ENCODE measurements around the gene EYS.
"Not testable (repeated sequence)": the region's sequence is repeated elsewhere in the genome, so short reads cannot be mapped to it uniquely, and the experiment has no call there.

EYS gene

GRCh38 chr6:64469405-64469804 lies 1237.6 kb downstream of the EYS start:
- not testable (repeated sequence) for DNase-seq (ENCODE audit: low spot score)

GRCh38 chr6:64467656-64468055 lies 1239.4 kb downstream of the EYS start:
- no peak for DNase-seq (ENCODE audit: low spot score)

- DNase-seq (ENCODE audit: low spot score), result no peak
Measured at GRCh38 chr6:64459411-64459944, 1247.5 kb downstream of the EYS start.

GRCh38 chr6:64448101-64448500 lies 1258.9 kb downstream of the EYS start:
- DNase-seq (ENCODE audit: low spot score), result not testable (repeated sequence)

GRCh38 chr6:64445038-64445437 lies 1262.0 kb downstream of the EYS start:
- no peak for DNase-seq (ENCODE audit: low spot score)

- no peak for DNase-seq (ENCODE audit: low spot score)
Measured at GRCh38 chr6:64439274-64439673, 1267.8 kb downstream of the EYS start.

- no peak for DNase-seq (ENCODE audit: low spot score)
Measured at GRCh38 chr6:64437996-64438395, 1269.0 kb downstream of the EYS start.

GRCh38 chr6:64429926-64430325 lies 1277.1 kb downstream of the EYS start:
- no peak for DNase-seq (ENCODE audit: low spot score)

GRCh38 chr6:64428186-64428585 lies 1278.8 kb downstream of the EYS start:
- no peak for DNase-seq (ENCODE audit: low spot score)

GRCh38 chr6:64415926-64416325 lies 1291.1 kb downstream of the EYS start:
- DNase-seq (ENCODE audit: low spot score), result no peak

GRCh38 chr6:64411226-64411625 lies 1295.8 kb downstream of the EYS start:
- DNase-seq (ENCODE audit: low spot score), result no peak

- DNase-seq (ENCODE audit: low spot score), result no peak
Measured at GRCh38 chr6:64409948-64410347, 1297.1 kb downstream of the EYS start.

- DNase-seq (ENCODE audit: low spot score), result no peak
Measured at GRCh38 chr6:64404396-64404795, 1302.6 kb downstream of the EYS start.

GRCh38 chr6:64383277-64383676 lies 1323.7 kb downstream of the EYS start:
- DNase-seq (ENCODE audit: low spot score), result no peak

- no peak for DNase-seq (ENCODE audit: low spot score)
Measured at GRCh38 chr6:64376394-64376793, 1330.6 kb downstream of the EYS start.

- no peak for DNase-seq (ENCODE audit: low spot score)
Measured at GRCh38 chr6:64357430-64357829, 1349.6 kb downstream of the EYS start.

- no peak for DNase-seq (ENCODE audit: low spot score)
Measured at GRCh38 chr6:64347411-64347810, 1359.6 kb downstream of the EYS start.

- DNase-seq (ENCODE audit: low spot score), result no peak
Measured at GRCh38 chr6:64335195-64335594, 1371.8 kb downstream of the EYS start.

GRCh38 chr6:64334636-64335035 lies 1372.4 kb downstream of the EYS start:
- no peak for DNase-seq (ENCODE audit: low spot score)

- DNase-seq (ENCODE audit: low spot score), result peak; percentile 33
Measured at GRCh38 chr6:64330694-64331307, 1376.2 kb downstream of the EYS start.

- no peak for DNase-seq (ENCODE audit: low spot score)
Measured at GRCh38 chr6:64326939-64327338, 1380.1 kb downstream of the EYS start.

GRCh38 chr6:64325093-64325492 lies 1381.9 kb downstream of the EYS start:
- no peak for DNase-seq (ENCODE audit: low spot score)

GRCh38 chr6:64310214-64310613 lies 1396.8 kb downstream of the EYS start:
- DNase-seq (ENCODE audit: low spot score), result no peak

Data from putamen (tissue), 1 donor.